SJSA1 (cell line): ENCODE measurements around the gene BPGM. TPM values are rescaled to one million over a fixed set of nuclear protein-coding genes. Genes with fewer than 3 reads are reported as not detected.

ENCODE experiments used
- DNase-seq, 2 experiments: peaks; one replicate each; pipeline ENCODE4 v3.0.0-alpha.2; 2015 to 2020; ENCODE audit warnings: low spot score in 2 of 2, low read depth in 1 of 2
- H3K27ac ChIP-seq: fragments of 250-450 bp; sonication (Bioruptor Pico); 2 replicates; pipeline ENCODE4 v1.5.1; 2020; ENCODE audit warnings: mild to moderate bottlenecking, moderate library complexity
- H3K27me3 ChIP-seq: fragments of 250-450 bp; sonication (Bioruptor Pico); replicated peaks from 2 replicates; pipeline ENCODE4 v1.5.1; 2020; ENCODE audit warnings: mild to moderate bottlenecking, moderate library complexity
- H3K36me3 ChIP-seq: fragments of 250-450 bp; sonication (Bioruptor Pico); 2 replicates; pipeline ENCODE4 v1.5.1; 2020; ENCODE audit warnings: mild to moderate bottlenecking
- H3K4me1 ChIP-seq: fragments of 250-450 bp; sonication (Bioruptor Pico); replicated peaks from 2 replicates; pipeline ENCODE4 v1.6.1; 2021; ENCODE audit warnings: mild to moderate bottlenecking
- H3K4me3 ChIP-seq: fragments of 250-450 bp; sonication (Bioruptor Pico); 2 replicates; pipeline ENCODE4 v1.5.1; 2020; ENCODE audit warnings: mild to moderate bottlenecking
- H3K9me3 ChIP-seq: fragments of 250-450 bp; sonication (Bioruptor Pico); replicated peaks from 2 replicates; pipeline ENCODE4 v1.5.1; 2020; ENCODE audit warnings: mild to moderate bottlenecking
- total RNA-seq: library from RNA; depleted of rRNA; stranded (reverse); fragments of >200 nt; shearing (Covaris generic); gene quantifications from 2 replicates; pipeline ENCODE4 v1.2.3, GENCODE V29; 2014

Gene BPGM
- total RNA-seq, 1 experiment from 2014 or later = 43.7 TPM

DNA sequence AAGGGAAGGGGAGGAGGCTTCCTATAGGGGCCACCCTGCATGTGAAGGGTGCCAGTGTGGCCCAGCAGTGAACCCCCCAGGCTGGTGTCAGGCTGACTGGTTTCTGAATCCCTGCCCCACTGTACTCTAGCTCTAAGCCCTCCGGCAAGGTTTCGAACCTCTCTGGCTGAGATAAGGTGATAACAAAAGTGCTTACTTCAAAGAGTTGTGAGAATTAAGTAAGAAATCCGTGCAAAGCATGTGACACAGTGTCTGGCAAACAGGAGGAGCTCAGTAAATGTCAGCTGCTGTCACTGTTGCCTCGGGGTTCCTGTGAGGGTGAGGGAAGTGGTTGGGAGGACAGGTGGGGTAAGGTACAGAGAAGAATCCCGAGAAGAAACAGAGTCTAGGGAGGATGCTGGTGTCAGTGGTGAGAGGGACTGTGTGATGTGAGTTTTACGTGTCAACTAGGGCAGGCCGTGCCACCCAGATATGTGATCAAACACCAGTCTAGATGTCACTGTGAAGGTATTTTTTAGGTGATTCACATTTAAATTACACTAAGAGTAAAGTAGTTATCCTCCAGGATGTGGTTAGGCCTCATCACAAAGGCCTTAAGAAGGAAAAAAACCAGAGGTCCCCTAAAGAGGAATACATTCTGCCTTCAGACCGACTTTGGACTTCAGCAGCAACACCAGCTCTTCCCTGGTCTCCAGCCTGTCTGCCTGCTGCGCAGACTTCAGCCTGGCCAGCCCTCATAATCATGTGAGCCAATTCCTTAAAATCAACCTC, 64.4 kb downstream of the BPGM start:
- Histone ChIP-seq H3K36me3 (peaks cover 24% of the 10 kb centered on the region), H3K4me1 (peaks cover 66% of the 10 kb centered on the region), H3K27ac (peak overlapping the region; percentile 90), H3K9me3 (no peaks in the 10 kb centered on the region), H3K4me3 (peak overlapping the region; percentile 23), H3K27me3 (no peaks in the 10 kb centered on the region)
- DNase-seq = peak; percentile 69 to 82

GRCh38 chr7:134712196-134712595, 65.5 kb downstream of the BPGM start:
- H3K36me3 ChIP-seq = peaks cover 36% of the 10 kb centered on the region
- no peaks in the 10 kb centered on the region for H3K27me3 ChIP-seq
- peaks cover 72% of the 10 kb centered on the region for H3K4me1 ChIP-seq
- H3K4me3 ChIP-seq = peak overlapping the region; percentile 23
- DNase-seq = peak; percentile 89 to 93
- peak overlapping the region; percentile 90 for H3K27ac ChIP-seq
- no peaks in the 10 kb centered on the region for H3K9me3 ChIP-seq

DNA sequence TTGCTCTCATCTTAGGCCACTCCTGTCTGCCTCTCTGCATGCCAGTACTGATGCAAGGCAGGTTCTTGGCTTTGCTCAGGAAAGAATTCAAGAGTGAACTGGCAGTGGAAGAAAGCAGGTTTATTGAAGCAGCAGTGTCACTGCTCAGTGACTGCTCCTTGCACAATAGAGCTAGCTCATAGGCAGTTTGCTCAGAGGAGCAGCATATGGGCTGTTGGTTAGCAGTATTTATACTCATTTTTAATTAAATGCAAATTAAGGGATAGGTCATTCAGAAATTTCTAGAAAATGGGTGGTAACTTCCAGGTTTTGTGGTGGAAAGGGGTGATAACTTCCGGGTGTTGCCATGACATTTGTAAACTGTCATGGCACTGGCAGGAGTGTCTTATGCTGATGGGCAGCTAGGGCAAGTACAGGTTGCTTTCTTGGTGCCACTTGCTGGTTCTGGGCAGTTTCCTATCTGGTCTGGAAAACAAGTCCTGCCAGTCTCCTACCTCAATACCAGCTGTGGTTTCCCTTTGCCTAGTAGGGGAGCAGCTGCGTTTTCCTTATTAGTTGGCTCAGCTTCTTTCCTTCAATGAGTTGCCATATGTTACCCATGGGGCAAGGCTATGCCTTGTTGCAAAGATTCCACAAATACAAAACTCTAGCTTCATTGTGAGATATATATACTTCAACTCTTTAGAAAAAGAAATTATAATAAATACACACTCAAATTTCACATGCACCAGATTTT, 68.0 kb downstream of the BPGM start:
- H3K27me3 ChIP-seq = no peaks in the 10 kb centered on the region
- no peak for DNase-seq
- H3K27ac ChIP-seq = no peak overlapping the region
- H3K4me3 ChIP-seq = no peak overlapping the region
- no peaks in the 10 kb centered on the region for H3K9me3 ChIP-seq
- H3K4me1 ChIP-seq = peaks cover 80% of the 10 kb centered on the region
- peaks cover 51% of the 10 kb centered on the region for H3K36me3 ChIP-seq

- Histone ChIP-seq H3K4me3 (no peak overlapping the region), H3K4me1 (peaks cover 67% of the 10 kb centered on the region), H3K36me3 (peaks cover 63% of the 10 kb centered on the region), H3K9me3 (no peaks in the 10 kb centered on the region), H3K27ac (peak overlapping the region; percentile 88), H3K27me3 (no peaks in the 10 kb centered on the region)
- DNase-seq = no peak
Measured at GRCh38 chr7:134718211-134718875, 71.7 kb downstream of the BPGM start.

GRCh38 chr7:134720091-134720935, 73.7 kb downstream of the BPGM start:
- Histone ChIP-seq H3K9me3 (no peaks in the 10 kb centered on the region; the same call in 1 of the 2 replicates), H3K27ac (peak overlapping the region; percentile 88), H3K4me1 (peaks cover 63% of the 10 kb centered on the region), H3K4me3 (no peak overlapping the region), H3K36me3 (peaks cover 66% of the 10 kb centered on the region), H3K27me3 (no peaks in the 10 kb centered on the region)
- peak in 1 of 2 experiments; percentile 82 for DNase-seq

DNA sequence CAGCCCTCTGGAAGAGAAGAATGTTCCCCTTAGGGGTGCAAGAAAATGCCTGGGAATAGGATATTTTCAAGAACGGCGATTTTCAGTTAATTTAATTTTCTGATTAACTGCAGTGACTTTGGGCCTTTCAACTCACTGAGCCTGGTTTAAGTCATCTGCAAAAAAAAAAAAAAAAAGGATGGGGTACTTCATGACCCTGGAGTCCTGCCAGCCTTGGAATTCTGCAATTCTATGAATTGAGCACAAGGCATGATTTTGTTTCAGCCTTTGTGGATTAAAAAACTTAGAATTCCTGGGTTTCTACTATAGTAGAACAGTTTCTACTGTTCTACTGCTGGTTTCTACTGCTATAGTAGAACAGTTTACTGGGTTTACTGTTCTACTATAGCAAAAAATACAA, 74.5 kb downstream of the BPGM start:
- Histone ChIP-seq H3K4me1 (peaks cover 55% of the 10 kb centered on the region), H3K4me3 (no peak overlapping the region), H3K36me3 (peaks cover 65% of the 10 kb centered on the region), H3K27me3 (no peaks in the 10 kb centered on the region), H3K27ac (peak overlapping the region; percentile 88; the same call in 1 of the 2 replicates), H3K9me3 (no peaks in the 10 kb centered on the region; the same call in 1 of the 2 replicates)
- DNase-seq = no peak

- peaks cover 56% of the 10 kb centered on the region for H3K4me1 ChIP-seq
- no peak overlapping the region for H3K4me3 ChIP-seq
- no peak overlapping the region for H3K27ac ChIP-seq
- DNase-seq = no peak
- peaks cover 59% of the 10 kb centered on the region for H3K36me3 ChIP-seq
- no peaks in the 10 kb centered on the region; the same call in 1 of the 2 replicates for H3K9me3 ChIP-seq
- H3K27me3 ChIP-seq = no peaks in the 10 kb centered on the region
Measured at GRCh38 chr7:134722786-134723322, 76.2 kb downstream of the BPGM start.

DNA sequence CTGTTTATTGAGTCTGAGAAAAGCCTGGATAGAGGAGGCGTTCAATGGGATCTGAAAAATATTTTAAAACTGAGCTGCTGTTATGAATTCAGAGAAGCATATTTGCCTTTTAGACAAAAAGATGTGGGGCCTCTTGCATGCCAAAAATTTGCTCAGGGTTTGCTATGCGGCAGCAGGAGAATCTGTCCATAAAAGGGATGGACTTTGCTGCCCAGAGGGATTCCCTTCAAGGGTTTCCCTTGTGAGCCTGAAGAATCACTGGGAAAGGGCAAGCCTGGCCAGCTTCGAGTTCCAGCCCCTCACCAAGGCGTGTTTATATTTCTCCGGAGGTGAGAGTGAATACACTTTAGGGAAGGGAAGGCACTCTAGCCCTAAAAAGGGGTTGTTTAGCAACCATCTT, 77.2 kb downstream of the BPGM start:
- Histone ChIP-seq H3K9me3 (no peaks in the 10 kb centered on the region; the same call in 1 of the 2 replicates), H3K4me1 (peaks cover 52% of the 10 kb centered on the region), H3K27ac (no peak overlapping the region), H3K27me3 (no peaks in the 10 kb centered on the region), H3K36me3 (peaks cover 54% of the 10 kb centered on the region), H3K4me3 (no peak overlapping the region)
- no peak for DNase-seq

DNA sequence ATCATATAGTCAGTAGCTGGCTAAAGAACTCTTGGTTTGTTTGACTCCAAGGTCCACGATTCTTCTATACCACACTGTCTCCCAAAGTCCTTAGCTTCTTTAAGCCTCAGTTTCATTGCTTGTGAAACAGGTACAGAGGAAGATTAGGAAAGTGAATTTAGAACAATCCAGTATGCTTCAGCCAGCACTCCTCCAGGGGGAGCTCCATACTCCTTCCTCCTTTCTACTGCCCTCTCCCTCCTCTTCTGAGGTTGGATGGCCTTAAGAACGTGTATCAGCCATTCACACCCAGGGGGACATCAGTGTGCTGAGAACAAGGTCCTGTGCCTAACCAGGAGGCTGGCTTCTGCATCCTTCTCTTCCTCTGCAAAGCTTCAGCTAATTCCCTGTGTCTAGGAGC, 78.0 kb downstream of the BPGM start:
- DNase-seq = peak in 1 of 2 experiments; percentile 50
- Histone ChIP-seq H3K27me3 (no peaks in the 10 kb centered on the region), H3K9me3 (no peaks in the 10 kb centered on the region; the same call in 1 of the 2 replicates), H3K4me3 (no peak overlapping the region), H3K27ac (no peak overlapping the region), H3K36me3 (peaks cover 54% of the 10 kb centered on the region), H3K4me1 (peaks cover 52% of the 10 kb centered on the region)

DNA sequence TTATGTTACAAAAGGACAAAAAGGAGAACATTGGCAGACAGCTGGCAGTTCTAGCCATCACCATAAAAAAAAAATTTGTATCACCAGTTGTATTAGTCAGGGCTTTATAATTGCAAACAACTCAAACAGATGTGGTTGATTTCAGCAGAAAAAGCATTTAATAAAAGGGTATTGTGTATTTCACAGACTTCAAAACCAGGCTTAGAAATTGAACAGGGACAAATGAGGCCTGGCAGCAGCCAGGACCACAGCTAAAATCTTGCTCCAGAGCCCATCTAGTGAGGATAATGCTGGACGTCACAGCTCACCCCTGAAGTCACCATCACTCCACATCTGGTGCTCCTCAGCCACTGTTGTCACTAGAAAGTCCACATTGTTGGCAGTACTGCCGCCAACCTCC, 79.9 kb downstream of the BPGM start:
- no peak overlapping the region for H3K4me3 ChIP-seq
- H3K27me3 ChIP-seq = no peaks in the 10 kb centered on the region
- no peak for DNase-seq
- H3K4me1 ChIP-seq = peaks cover 57% of the 10 kb centered on the region
- H3K27ac ChIP-seq = no peak overlapping the region
- H3K9me3 ChIP-seq = no peaks in the 10 kb centered on the region; the same call in 1 of the 2 replicates
- peaks cover 47% of the 10 kb centered on the region for H3K36me3 ChIP-seq

GRCh38 chr7:134727711-134728110, 81.1 kb downstream of the BPGM start:
- no peaks in the 10 kb centered on the region; the same call in 1 of the 2 replicates for H3K9me3 ChIP-seq
- no peak overlapping the region for H3K27ac ChIP-seq
- no peak overlapping the region for H3K4me3 ChIP-seq
- H3K36me3 ChIP-seq = peaks cover 44% of the 10 kb centered on the region
- peaks cover 65% of the 10 kb centered on the region for H3K4me1 ChIP-seq
- no peak for DNase-seq
- H3K27me3 ChIP-seq = no peaks in the 10 kb centered on the region
